OCI-LY3 (cell line): ENCODE data around the gene KRT1.

Source experiments
- H2AFZ ChIP-seq: fragments of 200-600, 300-600 bp; shearing (Covaris generic); 2 replicates; pipeline ENCODE4 v1.6.0; 2014; ENCODE audit warnings: antibody characterized with exemption, low read depth, low read length
- H3K27ac ChIP-seq: fragments of 200-600, 300-600 bp; sonication (generic); 2 replicates; pipeline ENCODE4 v1.5.1; 2014; ENCODE audit warnings: mild to moderate bottlenecking, low read length, moderate library complexity, mixed read lengths
- H3K27me3 ChIP-seq: fragments of 200-600, 300-600 bp; sonication (generic); 2 replicates; pipeline ENCODE4 v1.6.1; 2014; ENCODE audit warnings: low read depth, low read length, mixed read lengths
- H3K36me3 ChIP-seq: fragments of 200-600, 300-600 bp; sonication (generic); replicated peaks from 2 replicates; pipeline ENCODE3; 2014; ENCODE audit warnings: low read depth, low read length, mixed read lengths
- H3K4me1 ChIP-seq: fragments of 300-600, 200-600 bp; sonication (generic); 2 replicates; pipeline ENCODE4 v1.6.1; 2014; ENCODE audit warnings: low read length, mixed read lengths
- H3K4me2 ChIP-seq: fragments of 200-600, 300-600 bp; sonication (generic); 2 replicates; pipeline ENCODE4 v1.6.1; 2014; ENCODE audit warnings: low read length, mixed read lengths
- H3K4me3 ChIP-seq: fragments of 300-600, 200-600 bp; sonication (generic); 2 replicates; pipeline ENCODE4 v1.5.1; 2014; ENCODE audit warnings: antibody characterized with exemption, mild to moderate bottlenecking, low read length, moderate library complexity
- H3K79me2 ChIP-seq: fragments of 300-600, 200-600 bp; shearing (Covaris generic); 2 replicates; pipeline ENCODE4 v1.6.1; 2014; ENCODE audit warnings: mild to moderate bottlenecking, low read length, mixed read lengths
- H3K9ac ChIP-seq: fragments of 300-600, 200-600 bp; shearing (Covaris generic); 2 replicates; pipeline ENCODE4 v1.6.0; 2014; ENCODE audit warnings: mild to moderate bottlenecking, low read length, moderate library complexity
- H3K9me3 ChIP-seq: fragments of 200-600, 300-600 bp; shearing (Covaris generic); 2 replicates; pipeline ENCODE4 v1.6.1; 2014; ENCODE audit warnings: low read length, mixed read lengths; ENCODE audit not compliant: insufficient read depth
- H4K20me1 ChIP-seq: fragments of 200-600, 300-600 bp; sonication (generic); 2 replicates; pipeline ENCODE4 v1.6.1; 2016; ENCODE audit warnings: low read length, mixed read lengths; ENCODE audit not compliant: insufficient read depth
- EZH2phosphoT487 ChIP-seq: fragments of 200-600 bp; shearing (Covaris generic); IDR thresholded peaks from 2 replicates; pipeline ENCODE4 v1.6.1; 2018; ENCODE audit warnings: antibody characterized with exemption, mixed run types, low read depth
- TF ChIP-seq, protein P1 (sequence below): fragments of 200-600, 300-600 bp; sonication (generic); IDR thresholded peaks from 2 replicates; pipeline ENCODE4 v1.5.1; 2014; ENCODE audit warnings: antibody characterized with exemption, low read length, low read depth

Gene KRT1

DNA sequence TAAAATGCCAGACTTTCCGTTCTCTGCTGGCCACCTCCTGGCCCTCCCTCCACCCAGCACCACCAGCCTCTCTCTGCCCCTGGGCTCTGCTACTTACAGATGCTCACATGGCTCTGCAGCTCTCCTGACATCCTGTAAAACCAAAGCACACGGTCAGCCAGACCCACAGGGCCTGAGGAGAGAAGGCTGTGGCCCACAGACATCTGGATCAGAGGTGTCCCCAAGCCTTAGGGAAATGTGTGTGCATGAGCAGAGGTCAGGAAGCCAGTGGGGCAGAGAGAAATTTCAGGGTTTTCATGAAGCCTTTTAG is 11.6 kb upstream of the KRT1 start:
- no peak overlapping the region for H3K9ac ChIP-seq
- no peaks in the 10 kb centered on the region for H3K9me3 ChIP-seq
- H3K4me3 ChIP-seq: no peak overlapping the region
- H3K4me1 ChIP-seq: no peaks in the 10 kb centered on the region
- no peak overlapping the region for H2AFZ ChIP-seq
- no peaks in the 10 kb centered on the region for H3K36me3 ChIP-seq
- H4K20me1 ChIP-seq: no peaks in the 10 kb centered on the region
- peaks cover 68% of the 10 kb centered on the region for H3K27me3 ChIP-seq
- no peak overlapping the region for H3K27ac ChIP-seq
- peak overlapping the region; percentile 68 for H3K4me2 ChIP-seq
- no peak for TF ChIP-seq EZH2phosphoT487
- TF ChIP-seq, protein P1, sequence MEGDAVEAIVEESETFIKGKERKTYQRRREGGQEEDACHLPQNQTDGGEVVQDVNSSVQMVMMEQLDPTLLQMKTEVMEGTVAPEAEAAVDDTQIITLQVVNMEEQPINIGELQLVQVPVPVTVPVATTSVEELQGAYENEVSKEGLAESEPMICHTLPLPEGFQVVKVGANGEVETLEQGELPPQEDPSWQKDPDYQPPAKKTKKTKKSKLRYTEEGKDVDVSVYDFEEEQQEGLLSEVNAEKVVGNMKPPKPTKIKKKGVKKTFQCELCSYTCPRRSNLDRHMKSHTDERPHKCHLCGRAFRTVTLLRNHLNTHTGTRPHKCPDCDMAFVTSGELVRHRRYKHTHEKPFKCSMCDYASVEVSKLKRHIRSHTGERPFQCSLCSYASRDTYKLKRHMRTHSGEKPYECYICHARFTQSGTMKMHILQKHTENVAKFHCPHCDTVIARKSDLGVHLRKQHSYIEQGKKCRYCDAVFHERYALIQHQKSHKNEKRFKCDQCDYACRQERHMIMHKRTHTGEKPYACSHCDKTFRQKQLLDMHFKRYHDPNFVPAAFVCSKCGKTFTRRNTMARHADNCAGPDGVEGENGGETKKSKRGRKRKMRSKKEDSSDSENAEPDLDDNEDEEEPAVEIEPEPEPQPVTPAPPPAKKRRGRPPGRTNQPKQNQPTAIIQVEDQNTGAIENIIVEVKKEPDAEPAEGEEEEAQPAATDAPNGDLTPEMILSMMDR: no peak
- H3K79me2 ChIP-seq: no peaks in the 10 kb centered on the region

DNA sequence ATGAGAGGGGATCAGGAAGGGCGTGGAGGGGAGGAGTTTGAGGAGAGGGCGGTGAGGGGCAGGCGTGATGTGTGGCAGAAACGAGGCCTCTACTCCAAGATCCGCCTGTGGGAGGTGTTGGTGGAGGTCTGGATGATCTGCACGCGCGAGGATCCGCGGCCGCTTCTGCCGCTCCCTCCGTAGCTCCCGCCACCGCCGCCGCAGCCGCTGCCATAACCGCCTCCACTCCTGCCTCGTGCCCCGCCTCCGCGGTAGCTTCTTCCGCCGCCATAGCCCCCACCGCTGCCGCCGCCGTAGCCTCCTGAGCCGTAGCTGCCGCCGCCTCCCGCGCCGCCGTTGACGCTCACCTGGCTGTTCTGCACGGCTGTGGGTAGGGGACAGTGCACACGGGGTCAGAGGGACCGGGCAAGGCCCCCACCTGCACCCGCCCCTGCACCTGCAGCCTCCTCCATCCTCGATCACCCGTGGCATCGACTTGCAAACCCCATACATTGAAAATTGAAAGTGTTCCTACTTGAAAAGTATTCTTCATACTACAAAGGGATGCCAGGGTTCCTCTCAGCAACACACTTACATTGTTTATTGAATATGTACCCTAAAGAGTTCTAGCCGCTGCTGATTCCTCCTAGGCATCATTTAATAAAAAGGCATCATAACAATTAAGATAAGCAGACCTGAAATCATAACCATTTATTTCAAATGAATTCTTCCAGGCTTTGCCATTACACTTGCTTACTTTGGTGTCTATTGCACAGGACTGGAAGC is 11.1 kb upstream of the KRT1 start:
- no peaks in the 10 kb centered on the region for H4K20me1 ChIP-seq
- no peak for TF ChIP-seq EZH2phosphoT487
- TF ChIP-seq, protein P1: no peak
- H3K4me1 ChIP-seq: no peaks in the 10 kb centered on the region
- H3K36me3 ChIP-seq: no peaks in the 10 kb centered on the region
- peak overlapping the region; percentile 66 for H3K4me3 ChIP-seq
- peak overlapping the region; percentile 33; the same call in 1 of the 2 replicates for H2AFZ ChIP-seq
- H3K79me2 ChIP-seq: no peaks in the 10 kb centered on the region
- H3K27ac ChIP-seq: no peak overlapping the region
- peaks cover 70% of the 10 kb centered on the region for H3K27me3 ChIP-seq
- H3K9ac ChIP-seq: 0 out of 2 replicates have a peak overlapping the region, but pooled peaks have one; percentile 7
- no peaks in the 10 kb centered on the region for H3K9me3 ChIP-seq
- peak overlapping the region; percentile 68 for H3K4me2 ChIP-seq

DNA sequence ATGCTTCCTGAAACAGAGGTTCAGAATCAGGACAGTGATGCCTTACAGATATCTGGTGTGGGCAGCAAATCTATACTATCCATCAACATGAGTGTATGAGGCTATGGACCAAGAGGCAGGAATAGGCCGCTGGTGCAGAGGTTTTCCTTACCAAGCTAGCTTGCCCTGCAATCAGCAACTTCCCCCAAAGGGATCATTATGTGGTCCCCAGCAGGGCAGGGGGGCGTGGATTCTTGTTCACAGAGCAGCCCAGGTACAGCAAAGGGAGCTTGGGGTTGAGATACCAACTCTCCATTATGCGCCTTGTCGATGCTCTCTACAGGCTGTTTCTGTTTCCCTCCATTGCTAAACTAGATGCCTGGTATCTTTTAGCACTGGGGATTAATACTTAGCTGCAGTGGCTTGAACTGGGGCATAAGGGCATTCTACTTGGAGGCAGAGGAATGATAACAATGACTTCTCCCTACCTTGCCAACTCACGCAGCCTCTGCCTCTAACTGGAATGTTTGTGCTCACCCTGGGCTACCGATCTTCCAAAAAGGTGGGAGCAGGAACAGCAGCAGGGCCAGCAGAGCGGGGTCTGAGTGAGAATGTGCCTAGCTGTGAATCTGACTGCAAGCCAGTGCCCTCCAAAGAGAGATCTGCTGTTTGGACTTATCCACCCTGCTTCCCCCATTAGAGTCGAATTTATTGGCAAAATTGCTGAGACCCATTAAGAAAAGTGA is 10.3 kb upstream of the KRT1 start:
- no peaks in the 10 kb centered on the region for H3K36me3 ChIP-seq
- H3K4me3 ChIP-seq: peak overlapping the region; percentile 66
- H3K9me3 ChIP-seq: no peaks in the 10 kb centered on the region
- no peaks in the 10 kb centered on the region for H3K79me2 ChIP-seq
- no peaks in the 10 kb centered on the region for H3K4me1 ChIP-seq
- H3K4me2 ChIP-seq: peak overlapping the region; percentile 68
- no peak overlapping the region for H3K9ac ChIP-seq
- TF ChIP-seq, protein P1: no peak
- no peak for TF ChIP-seq EZH2phosphoT487
- no peaks in the 10 kb centered on the region for H4K20me1 ChIP-seq
- H3K27ac ChIP-seq: no peak overlapping the region
- H2AFZ ChIP-seq: peak overlapping the region; percentile 33; the same call in 1 of the 2 replicates
- peaks cover 70% of the 10 kb centered on the region for H3K27me3 ChIP-seq

DNA sequence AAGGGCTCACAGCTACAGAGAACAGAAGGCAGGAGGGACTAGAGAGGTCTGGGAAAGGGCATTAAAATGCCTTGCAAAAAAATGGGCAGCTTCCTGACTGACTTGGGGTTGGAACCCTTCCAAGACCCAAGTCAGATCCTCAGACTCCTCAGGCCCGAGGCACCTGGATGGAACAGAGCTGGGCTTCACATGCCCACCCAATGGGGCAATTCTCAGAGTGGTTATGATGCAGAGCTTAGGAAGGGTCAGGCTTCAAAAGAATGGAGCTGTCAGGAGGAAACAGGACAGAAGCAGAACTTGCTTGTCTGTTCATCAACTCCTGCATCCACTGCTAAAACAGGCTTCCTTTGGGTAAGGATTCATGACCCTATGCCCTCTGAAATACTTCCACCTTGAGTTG is 9.7 kb upstream of the KRT1 start:
- Histone ChIP-seq H3K4me3 (no peak overlapping the region), H3K9ac (no peak overlapping the region), H2AFZ (no peak overlapping the region), H3K79me2 (no peaks in the 10 kb centered on the region), H3K27ac (no peak overlapping the region), H3K36me3 (no peaks in the 10 kb centered on the region), H4K20me1 (no peaks in the 10 kb centered on the region), H3K9me3 (no peaks in the 10 kb centered on the region), H3K4me2 (no peak overlapping the region), H3K4me1 (no peaks in the 10 kb centered on the region), H3K27me3 (peaks cover 67% of the 10 kb centered on the region)
- TF ChIP-seq, protein P1: no peak
- TF ChIP-seq EZH2phosphoT487: no peak
